Mesangial cell (primary cell): Measurements from ENCODE around the gene THBS2. TPM values are rescaled to one million over a fixed set of nuclear protein-coding genes. Genes with fewer than 3 reads are reported as not detected.

Experiments
- total RNA-seq: library from RNA; depleted of rRNA; stranded (reverse); fragments of >200 nt; gene quantifications from 2 replicates; pipeline ENCODE4 v1.2.3, GENCODE V29; 2015

Gene THBS2
- 35.0 and 111 TPM in 2 replicates for total RNA-seq

GRCh38 chr6:169253337-169254238, at the start of gene THBS2:
THBS2 (minus strand) TSS chr6:169253846; CDS start chr6:169250784, 3,062 bp downstream.

